SKM-1 treated with dmso at 0.1 percent for 144 hours (cell line): ENCODE data around the gene GFOD1.
A peak's percentile ranks its signal among the peaks of the same experiment; 100 is the strongest.
"Not testable (repeated sequence)": the region's sequence is repeated elsewhere in the genome, so short reads cannot be mapped to it uniquely, and the experiment has no call there.

ENCODE experiments used
- DNase-seq: peaks from one replicate; lab custom pipeline; 2025; ENCODE audit not compliant: unreplicated experiment; lab: John Stamatoyannopoulos, UW

Gene GFOD1

GRCh38 chr6:13466304-13467215 is 20.8 kb downstream of the GFOD1 start:
- DNase-seq: no peak

- no peak for DNase-seq
Observed at GRCh38 chr6:13465734-13466133, 21.7 kb downstream of the GFOD1 start.

- no peak for DNase-seq
Observed at GRCh38 chr6:13463941-13464340, 23.5 kb downstream of the GFOD1 start.

DNA sequence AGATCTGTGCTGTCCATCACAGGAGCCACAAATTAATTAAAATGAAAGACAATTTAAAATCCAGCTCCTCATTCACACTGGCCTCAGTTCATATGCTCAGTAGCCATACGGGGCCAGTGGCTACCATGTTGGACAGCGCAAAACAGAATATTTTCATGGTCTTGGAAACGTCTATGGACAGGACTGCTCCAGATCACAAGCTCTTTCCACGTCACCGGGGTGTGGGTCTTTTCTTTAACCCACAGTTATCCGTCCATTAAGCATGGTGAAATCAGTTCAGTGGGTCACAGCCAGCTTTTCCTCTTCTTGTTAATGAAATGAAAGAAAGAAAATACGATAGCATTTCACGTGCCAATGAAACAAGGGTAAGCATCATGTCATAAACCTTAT is 24.1 kb downstream of the GFOD1 start:
- DNase-seq: no peak

DNA sequence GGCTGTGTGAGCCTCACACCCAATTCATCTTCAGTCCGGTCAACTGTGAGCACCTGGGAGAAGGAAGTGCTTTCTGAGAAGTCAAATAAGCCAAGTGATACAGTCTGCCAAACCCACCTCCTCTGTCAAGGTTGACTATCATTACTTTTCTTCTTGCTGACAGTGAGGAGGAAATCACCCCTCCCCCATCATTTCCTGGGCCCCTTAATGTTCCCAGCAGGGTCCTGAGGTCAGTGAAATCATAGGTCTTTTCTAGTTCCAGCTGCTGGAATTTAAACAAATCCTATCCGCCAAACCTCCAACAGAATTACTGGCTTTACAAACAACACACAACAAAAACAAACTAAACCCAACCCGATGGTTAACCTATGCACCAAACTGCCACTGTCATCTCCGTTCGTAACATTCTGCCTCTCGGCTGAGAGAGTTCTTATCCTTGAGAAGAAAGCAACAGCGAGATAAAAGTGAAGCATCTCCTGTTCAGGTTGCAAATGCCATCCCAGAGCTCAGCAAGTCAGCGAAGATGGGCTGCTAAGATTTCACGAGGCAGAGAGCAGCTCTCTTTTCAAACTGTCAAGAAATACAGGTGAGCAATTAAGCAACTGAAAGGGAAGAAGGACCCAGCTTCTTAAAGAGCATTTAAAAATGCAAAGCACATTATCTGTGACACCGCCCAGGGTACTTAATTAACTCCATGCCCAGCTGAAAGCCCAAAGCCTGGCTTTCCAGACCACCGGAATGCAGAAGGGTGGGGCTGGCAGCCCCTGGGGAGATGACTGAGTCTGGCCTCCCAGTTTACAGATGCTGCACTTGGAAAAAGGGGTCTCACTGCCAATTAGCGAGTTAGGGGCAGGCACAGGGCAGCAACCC is 24.7 kb downstream of the GFOD1 start:
- DNase-seq: no peak

- peak; percentile 72 for DNase-seq
Observed at GRCh38 chr6:13461805-13462204, 25.6 kb downstream of the GFOD1 start.

DNA sequence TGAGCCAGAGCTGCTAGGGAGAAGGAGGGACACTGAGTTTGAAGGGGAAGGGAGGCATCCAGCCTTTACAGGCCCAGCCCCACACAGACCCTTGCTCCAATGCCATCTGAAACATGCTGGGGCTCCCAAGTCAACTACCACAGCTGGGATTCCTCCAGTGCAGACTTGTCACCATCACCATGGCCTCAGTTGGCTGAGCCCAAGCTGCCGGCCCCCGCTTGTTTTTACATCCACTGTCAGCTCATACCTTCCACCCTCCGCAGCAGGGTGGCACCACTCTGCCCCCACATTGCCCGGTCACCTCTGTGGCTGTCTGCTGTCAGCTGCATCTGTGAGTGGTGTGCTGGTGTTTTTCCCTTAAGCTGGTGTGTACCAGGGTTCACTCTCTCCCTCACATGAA is 26.1 kb downstream of the GFOD1 start:
- no peak for DNase-seq

DNA sequence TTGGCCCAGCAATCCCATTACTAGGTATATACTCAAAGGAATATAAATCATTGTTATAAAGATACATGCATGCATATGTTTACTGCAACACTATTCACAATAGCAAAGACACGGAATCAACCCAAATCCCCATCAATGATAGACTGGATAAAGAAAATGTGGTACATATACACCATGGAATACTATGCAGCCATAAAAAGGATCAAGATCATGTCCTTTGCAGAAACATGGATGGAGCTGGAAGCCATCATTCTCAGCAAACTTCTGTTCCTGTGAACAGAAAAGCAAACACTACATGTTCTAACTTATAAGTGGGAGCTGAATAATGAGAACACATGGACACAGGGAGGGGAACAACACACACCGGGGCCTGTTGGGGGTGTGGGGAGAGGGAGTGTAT is 27.1 kb downstream of the GFOD1 start:
- DNase-seq: not testable (repeated sequence)

DNA sequence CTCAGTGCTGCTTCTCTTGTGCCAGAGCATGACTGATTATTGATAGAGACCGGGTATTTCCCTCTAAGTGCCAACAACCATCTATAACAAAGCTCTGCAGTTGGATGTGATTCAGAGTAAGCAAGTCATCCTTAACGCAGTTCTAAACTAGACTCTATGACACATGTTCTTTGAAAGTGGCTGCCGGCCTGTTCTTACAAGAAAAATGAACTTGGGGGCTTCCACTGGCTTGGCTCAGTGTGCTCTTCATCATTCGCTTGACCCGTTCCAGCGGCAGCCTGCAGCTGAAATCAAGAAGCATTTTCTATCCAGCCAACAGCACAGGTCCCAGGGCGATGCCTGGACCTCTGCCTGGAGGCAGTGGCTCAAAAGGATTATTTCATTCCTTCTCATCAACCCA is 29.8 kb downstream of the GFOD1 start:
- DNase-seq: no peak

DNA sequence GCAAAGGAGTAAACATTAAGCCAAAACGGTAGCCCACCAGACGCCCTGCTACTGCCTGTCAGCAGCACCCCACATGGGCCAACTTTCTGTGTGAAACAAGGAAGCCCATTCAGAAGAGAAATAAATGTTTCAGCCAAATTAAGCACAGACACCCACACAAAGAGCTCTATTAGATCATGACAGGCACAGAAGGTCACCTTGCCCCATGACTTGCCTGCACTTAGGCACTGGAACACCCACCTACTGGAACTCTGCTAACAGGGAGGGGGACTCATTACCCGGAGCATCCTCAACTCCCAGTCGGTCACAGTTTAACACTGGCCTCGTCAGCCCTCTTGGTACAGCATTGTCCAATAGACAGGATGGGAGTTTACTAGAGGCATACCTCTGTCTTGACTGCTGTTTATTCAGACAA is 31.8 kb downstream of the GFOD1 start:
- DNase-seq: no peak

- DNase-seq: peak; percentile 32
Observed at GRCh38 chr6:13454286-13455221, 32.8 kb downstream of the GFOD1 start.

DNA sequence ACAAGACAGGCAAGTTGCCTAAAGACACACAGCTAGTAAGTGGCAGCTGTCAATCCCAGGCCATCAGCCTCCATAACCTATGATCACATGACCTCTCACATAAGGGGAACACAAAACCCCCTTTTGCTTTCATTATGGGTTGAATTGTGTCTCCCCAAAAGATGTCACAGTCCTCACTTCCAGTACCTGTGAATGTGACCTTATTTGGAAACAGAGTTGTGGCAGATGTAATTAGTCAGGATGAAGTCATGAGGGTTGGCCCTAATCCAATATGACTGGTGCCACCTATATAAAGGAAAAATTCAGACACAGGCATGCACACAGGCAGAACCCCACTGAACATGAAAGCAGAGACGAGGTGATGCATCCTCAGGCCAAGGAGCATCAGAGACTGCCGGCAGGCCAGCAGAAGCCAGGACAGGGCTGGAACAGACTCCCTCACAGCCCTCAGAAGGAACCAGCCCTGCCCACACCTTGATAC is 33.6 kb downstream of the GFOD1 start:
- DNase-seq: no peak

- DNase-seq: no peak
Observed at GRCh38 chr6:13453153-13453552, 34.2 kb downstream of the GFOD1 start.

- DNase-seq: no peak
Observed at GRCh38 chr6:13452346-13453117, 34.9 kb downstream of the GFOD1 start.

GRCh38 chr6:13451181-13451895 is 36.1 kb downstream of the GFOD1 start:
- DNase-seq: no peak

GRCh38 chr6:13450628-13451027 is 36.8 kb downstream of the GFOD1 start:
- no peak for DNase-seq

- peak; percentile 86 for DNase-seq
Observed at GRCh38 chr6:13447949-13448724, 39.3 kb downstream of the GFOD1 start.

- DNase-seq: no peak
Observed at GRCh38 chr6:13446381-13446780, 41.0 kb downstream of the GFOD1 start.

DNA sequence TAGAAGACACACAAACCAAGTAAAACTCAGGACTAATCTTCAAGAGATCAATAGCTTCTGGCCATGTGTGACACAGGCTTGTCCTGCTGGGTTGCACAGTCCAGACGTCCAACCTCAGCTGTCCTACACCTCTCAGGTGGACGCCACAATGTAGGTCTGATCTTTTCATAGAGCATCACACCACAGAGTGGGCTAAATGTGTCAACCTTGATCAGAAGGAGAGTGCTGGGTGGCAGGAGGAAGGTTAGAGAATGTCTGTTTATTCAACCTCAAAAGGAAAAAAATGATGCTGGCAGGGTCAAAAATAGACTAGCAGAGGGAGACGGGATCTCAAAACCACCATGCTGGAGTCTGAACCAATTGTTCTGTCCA is 41.7 kb downstream of the GFOD1 start:
- no peak for DNase-seq
